ENCODE measurements around the gene POP4.

Gene POP4

GRCh38 chr19:29634002-29634401 is 27.9 kb downstream of the POP4 start:
- POLR2A ChIA-PET = no interaction called here
- DNase-seq = no peak
- WGBS (ENCODE audit: insufficient coverage) = no CpG with 5 or more reads among the region's 2 CpGs
- H3K36me3 ChIP-seq (ENCODE audit: control insufficient read depth in 4 of 4, insufficient read depth in 4 of 4, low read length in 3 of 4) = no peaks in the 10 kb centered on the region
- H3K4me3 ChIP-seq (ENCODE audit: control insufficient read depth in 1 of 7, extremely low read depth in 1 of 7, insufficient read depth in 4 of 7, low read depth in 2 of 7, low read length in 6 of 7) = no peak overlapping the region
- H3K27me3 ChIP-seq (replicated peaks in 2 of 5; ENCODE audit: control insufficient read depth in 4 of 5, insufficient read depth in 5 of 5, low read length in 4 of 5) = no peaks in the 10 kb centered on the region
- CTCF ChIA-PET = interaction anchor here (1.1 to 2.1 kb wide), 3 partner anchors 11 to 24 kb away, joined by 3 to 7 read pairs (median 5); no protein-coding TSS in a partner anchor
- H3K27ac ChIP-seq (ENCODE audit: insufficient read depth in 1 of 2, low read depth in 1 of 2, low read length in 2 of 2, poor library complexity in 1 of 2, severe bottlenecking in 2 of 2) = no peak overlapping the region
- H3K9me3 ChIP-seq (ENCODE audit: control extremely low read depth in 1 of 5, control insufficient read depth in 4 of 5, insufficient read depth in 2 of 5, low read depth in 1 of 5, low read length in 4 of 5) = no peaks in the 10 kb centered on the region
- no peaks in the 10 kb centered on the region for H3K4me1 ChIP-seq (ENCODE audit: control extremely low read depth in 1 of 4, control insufficient read depth in 4 of 4, insufficient read depth in 4 of 4, low read length in 3 of 4)

- no peak overlapping the region for H3K4me3 ChIP-seq (ENCODE audit: control insufficient read depth in 1 of 7, extremely low read depth in 1 of 7, insufficient read depth in 4 of 7, low read depth in 2 of 7, low read length in 6 of 7)
- DNase-seq = no peak
- CTCF ChIA-PET = interaction anchor here (0.9 to 1.8 kb wide), 3 partner anchors 12 to 24 kb away, joined by 3 to 7 read pairs (median 3); no protein-coding TSS in a partner anchor
- no peaks in the 10 kb centered on the region for H3K9me3 ChIP-seq (ENCODE audit: control extremely low read depth in 1 of 5, control insufficient read depth in 4 of 5, insufficient read depth in 2 of 5, low read depth in 1 of 5, low read length in 4 of 5)
- 91% methylated on average over 4 of the region's 6 CpGs for WGBS (ENCODE audit: insufficient coverage)
- H3K27me3 ChIP-seq (replicated peaks in 2 of 5; ENCODE audit: control insufficient read depth in 4 of 5, insufficient read depth in 5 of 5, low read length in 4 of 5) = no peaks in the 10 kb centered on the region
- H3K36me3 ChIP-seq (ENCODE audit: control insufficient read depth in 4 of 4, insufficient read depth in 4 of 4, low read length in 3 of 4) = no peaks in the 10 kb centered on the region
- H3K27ac ChIP-seq (ENCODE audit: insufficient read depth in 1 of 2, low read depth in 1 of 2, low read length in 2 of 2, poor library complexity in 1 of 2, severe bottlenecking in 2 of 2) = no peak overlapping the region
- POLR2A ChIA-PET = no interaction called here
- no peaks in the 10 kb centered on the region for H3K4me1 ChIP-seq (ENCODE audit: control extremely low read depth in 1 of 4, control insufficient read depth in 4 of 4, insufficient read depth in 4 of 4, low read length in 3 of 4)
Observed at GRCh38 chr19:29634423-29635130, 28.5 kb downstream of the POP4 start.

GRCh38 chr19:29635963-29636362 is 29.9 kb downstream of the POP4 start:
- H3K4me1 ChIP-seq (ENCODE audit: control extremely low read depth in 1 of 4, control insufficient read depth in 4 of 4, insufficient read depth in 4 of 4, low read length in 3 of 4) = no peaks in the 10 kb centered on the region
- H3K36me3 ChIP-seq (ENCODE audit: control insufficient read depth in 4 of 4, insufficient read depth in 4 of 4, low read length in 3 of 4) = no peaks in the 10 kb centered on the region
- CTCF ChIA-PET = interaction anchor here (1.0 to 1.5 kb wide), 2 partner anchors 25 to 46 kb away, joined by 4 to 5 read pairs; no protein-coding TSS in a partner anchor
- H3K27me3 ChIP-seq (replicated peaks in 2 of 5; ENCODE audit: control insufficient read depth in 4 of 5, insufficient read depth in 5 of 5, low read length in 4 of 5) = no peaks in the 10 kb centered on the region
- POLR2A ChIA-PET = no interaction called here
- 93% methylated on average over 4 of the region's 6 CpGs for WGBS (ENCODE audit: insufficient coverage)
- no peak for DNase-seq
- H3K4me3 ChIP-seq (ENCODE audit: control insufficient read depth in 1 of 7, extremely low read depth in 1 of 7, insufficient read depth in 4 of 7, low read depth in 2 of 7, low read length in 6 of 7) = no peak overlapping the region
- no peak overlapping the region for H3K27ac ChIP-seq (ENCODE audit: insufficient read depth in 1 of 2, low read depth in 1 of 2, low read length in 2 of 2, poor library complexity in 1 of 2, severe bottlenecking in 2 of 2)
- H3K9me3 ChIP-seq (ENCODE audit: control extremely low read depth in 1 of 5, control insufficient read depth in 4 of 5, insufficient read depth in 2 of 5, low read depth in 1 of 5, low read length in 4 of 5) = no peaks in the 10 kb centered on the region

- ChIA-PET CTCF (interaction anchor here (1.5 kb wide), 1 partner anchor 26 kb away, joined by 5 read pairs; no protein-coding TSS in a partner anchor), POLR2A (no interaction called here)
- Histone ChIP-seq H3K4me1 (ENCODE audit: control extremely low read depth in 1 of 4, control insufficient read depth in 4 of 4, insufficient read depth in 4 of 4, low read length in 3 of 4) (no peaks in the 10 kb centered on the region), H3K4me3 (ENCODE audit: control insufficient read depth in 1 of 7, extremely low read depth in 1 of 7, insufficient read depth in 4 of 7, low read depth in 2 of 7, low read length in 6 of 7) (no peak overlapping the region), H3K36me3 (ENCODE audit: control insufficient read depth in 4 of 4, insufficient read depth in 4 of 4, low read length in 3 of 4) (no peaks in the 10 kb centered on the region), H3K27ac (ENCODE audit: insufficient read depth in 1 of 2, low read depth in 1 of 2, low read length in 2 of 2, poor library complexity in 1 of 2, severe bottlenecking in 2 of 2) (no peak overlapping the region), H3K9me3 (ENCODE audit: control extremely low read depth in 1 of 5, control insufficient read depth in 4 of 5, insufficient read depth in 2 of 5, low read depth in 1 of 5, low read length in 4 of 5) (no peaks in the 10 kb centered on the region), H3K27me3 (replicated peaks in 2 of 5; ENCODE audit: control insufficient read depth in 4 of 5, insufficient read depth in 5 of 5, low read length in 4 of 5) (no peaks in the 10 kb centered on the region)
- DNase-seq = no peak
- WGBS (ENCODE audit: insufficient coverage) = 94% methylated on average over 7 of the region's 12 CpGs
Observed at GRCh38 chr19:29636553-29637360, 30.7 kb downstream of the POP4 start.

GRCh38 chr19:29639086-29639485 is 33.0 kb downstream of the POP4 start:
- POLR2A ChIA-PET = interaction anchor here (0.6 kb wide), 1 partner anchor 17 kb away, joined by 3 read pairs; no protein-coding TSS in a partner anchor
- H3K27ac ChIP-seq (ENCODE audit: insufficient read depth in 1 of 2, low read depth in 1 of 2, low read length in 2 of 2, poor library complexity in 1 of 2, severe bottlenecking in 2 of 2) = no peak overlapping the region

GRCh38 chr19:29640231-29640630 is 34.1 kb downstream of the POP4 start:
- POLR2A ChIA-PET = no interaction called here
- Histone ChIP-seq H3K4me1 (ENCODE audit: control extremely low read depth in 1 of 4, control insufficient read depth in 4 of 4, insufficient read depth in 4 of 4, low read length in 3 of 4) (peaks cover under 1 to 4% (median 3%) of the 10 kb centered on the region in 4 experiments), H3K4me3 (ENCODE audit: control insufficient read depth in 1 of 7, extremely low read depth in 1 of 7, insufficient read depth in 4 of 7, low read depth in 2 of 7, low read length in 6 of 7) (no peak overlapping the region), H3K9me3 (ENCODE audit: control extremely low read depth in 1 of 5, control insufficient read depth in 4 of 5, insufficient read depth in 2 of 5, low read depth in 1 of 5, low read length in 4 of 5) (no peaks in the 10 kb centered on the region), H3K27me3 (replicated peaks in 2 of 5; ENCODE audit: control insufficient read depth in 4 of 5, insufficient read depth in 5 of 5, low read length in 4 of 5) (no peaks in the 10 kb centered on the region), H3K27ac (ENCODE audit: insufficient read depth in 1 of 2, low read depth in 1 of 2, low read length in 2 of 2, poor library complexity in 1 of 2, severe bottlenecking in 2 of 2) (no peak overlapping the region), H3K36me3 (ENCODE audit: control insufficient read depth in 4 of 4, insufficient read depth in 4 of 4, low read length in 3 of 4) (no peaks in the 10 kb centered on the region)
- no peak for DNase-seq
- CTCF ChIA-PET = interaction anchor here (1.2 to 1.4 kb wide), 2 partner anchors 16 to 76 kb away, joined by 3 to 4 read pairs; no protein-coding TSS in a partner anchor
- 95% methylated on average over 11 of the region's 12 CpGs for WGBS (ENCODE audit: insufficient coverage)

More at GRCh38 chr19:29639086-29639485, 33.0 kb downstream of the POP4 start:
- no peak for DNase-seq
- Histone ChIP-seq H3K4me1 (ENCODE audit: control extremely low read depth in 1 of 4, control insufficient read depth in 4 of 4, insufficient read depth in 4 of 4, low read length in 3 of 4) (no peaks in the 10 kb centered on the region), H3K36me3 (ENCODE audit: control insufficient read depth in 4 of 4, insufficient read depth in 4 of 4, low read length in 3 of 4) (no peaks in the 10 kb centered on the region), H3K4me3 (ENCODE audit: control insufficient read depth in 1 of 7, extremely low read depth in 1 of 7, insufficient read depth in 4 of 7, low read depth in 2 of 7, low read length in 6 of 7) (no peak overlapping the region), H3K27me3 (replicated peaks in 2 of 5; ENCODE audit: control insufficient read depth in 4 of 5, insufficient read depth in 5 of 5, low read length in 4 of 5) (no peaks in the 10 kb centered on the region), H3K9me3 (ENCODE audit: control extremely low read depth in 1 of 5, control insufficient read depth in 4 of 5, insufficient read depth in 2 of 5, low read depth in 1 of 5, low read length in 4 of 5) (no peaks in the 10 kb centered on the region)
- CTCF ChIA-PET = interaction anchor here (1.0 to 1.4 kb wide), 2 partner anchors 15 to 25 kb away, joined by 3 to 4 read pairs; no protein-coding TSS in a partner anchor
- 97% methylated on average over 7 of the region's 8 CpGs for WGBS (ENCODE audit: insufficient coverage)

All from common myeloid progenitor, CD34-positive (primary cell).